HG03469 (cell line): ENCODE data around the gene PPM1H.
"Not testable (repeated sequence)": the region's sequence is repeated elsewhere in the genome, so short reads cannot be mapped to it uniquely, and the experiment has no call there.

Experiments used
- ATAC-seq: cut with Tn5 transposase; IDR thresholded peaks from one replicate; pipeline ENCODE4 v1.9.1; 2021; ENCODE audit warnings: mild to moderate bottlenecking, moderate library complexity, moderate number of reproducible peaks; ENCODE audit not compliant: unreplicated experiment

The PPM1H gene, protein sequence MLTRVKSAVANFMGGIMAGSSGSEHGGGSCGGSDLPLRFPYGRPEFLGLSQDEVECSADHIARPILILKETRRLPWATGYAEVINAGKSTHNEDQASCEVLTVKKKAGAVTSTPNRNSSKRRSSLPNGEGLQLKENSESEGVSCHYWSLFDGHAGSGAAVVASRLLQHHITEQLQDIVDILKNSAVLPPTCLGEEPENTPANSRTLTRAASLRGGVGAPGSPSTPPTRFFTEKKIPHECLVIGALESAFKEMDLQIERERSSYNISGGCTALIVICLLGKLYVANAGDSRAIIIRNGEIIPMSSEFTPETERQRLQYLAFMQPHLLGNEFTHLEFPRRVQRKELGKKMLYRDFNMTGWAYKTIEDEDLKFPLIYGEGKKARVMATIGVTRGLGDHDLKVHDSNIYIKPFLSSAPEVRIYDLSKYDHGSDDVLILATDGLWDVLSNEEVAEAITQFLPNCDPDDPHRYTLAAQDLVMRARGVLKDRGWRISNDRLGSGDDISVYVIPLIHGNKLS

DNA sequence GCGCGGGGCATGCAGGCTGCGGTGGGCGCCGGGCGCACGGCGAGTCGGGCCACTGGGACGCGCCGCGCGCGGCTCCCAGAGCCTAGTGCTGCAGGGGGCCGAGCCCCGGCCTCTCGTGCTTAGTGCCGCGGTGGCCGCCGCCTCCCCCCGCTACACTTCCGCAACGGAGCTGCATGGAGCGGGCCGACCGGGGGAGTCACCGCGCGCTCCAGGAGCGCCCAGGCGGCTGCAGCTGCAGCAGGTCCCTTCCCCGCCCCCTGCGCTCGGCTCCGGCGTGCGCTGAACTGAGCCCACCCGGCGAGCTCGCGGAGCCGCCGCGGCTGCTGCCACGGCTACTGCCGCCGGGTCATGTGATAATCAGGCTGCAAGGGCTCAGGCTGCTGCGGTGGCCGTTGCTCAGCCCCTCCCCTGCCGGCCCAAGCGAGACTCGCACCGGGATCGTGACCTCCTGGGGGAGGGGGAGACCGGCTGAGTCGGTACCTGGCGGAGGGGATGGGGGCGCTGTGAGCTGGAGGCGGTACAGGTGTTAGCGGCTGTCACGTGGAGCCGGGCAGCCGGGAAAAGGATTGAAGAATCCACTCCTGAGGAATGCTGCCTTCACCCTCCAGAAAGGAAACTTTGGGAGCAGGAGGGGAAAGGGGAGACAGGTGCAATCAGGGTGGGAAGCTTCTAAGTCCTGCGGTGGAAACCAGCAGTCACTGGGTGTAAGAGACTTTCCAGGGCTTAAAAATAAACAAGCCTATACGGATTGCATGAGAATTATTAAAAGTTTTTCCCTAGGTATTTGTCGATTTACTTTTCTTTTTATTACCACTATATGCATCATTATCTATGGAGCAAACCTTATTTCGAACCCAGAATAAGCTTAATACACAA, at the start of gene PPM1H:
TSS of gene PPM1H (minus strand) at position 352 of the 876 bp plus-strand sequence. CDS start 414 bp downstream, outside the sequence.
- peak; percentile 76 for ATAC-seq

GRCh38 chr12:62983594-62983993, 48.6 kb upstream of the PPM1H start:
- ATAC-seq, result no peak

DNA sequence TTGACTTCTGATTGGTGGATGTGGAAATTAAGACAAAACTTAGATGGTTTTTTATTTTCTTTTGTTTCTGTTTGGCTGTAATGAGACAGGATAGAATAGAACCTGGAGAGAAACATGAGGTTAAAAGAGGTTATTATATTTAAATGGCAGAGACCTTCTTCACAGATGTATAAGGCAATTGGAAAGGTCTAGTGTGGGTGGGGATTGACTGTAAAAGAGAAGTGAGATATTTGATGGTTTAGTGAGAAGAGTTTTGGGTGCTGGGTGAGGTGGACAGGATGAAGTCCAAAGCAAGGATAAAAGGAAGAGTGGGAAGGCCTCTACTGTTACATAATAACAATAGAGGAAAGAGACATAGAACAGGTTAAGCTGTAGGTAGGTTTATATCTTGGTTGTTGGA, 43.8 kb upstream of the PPM1H start:
- ATAC-seq, result no peak

- no peak for ATAC-seq
Observed at GRCh38 chr12:62977883-62978282, 42.9 kb upstream of the PPM1H start.

GRCh38 chr12:62977418-62977817, 42.5 kb upstream of the PPM1H start:
- ATAC-seq, result no peak

DNA sequence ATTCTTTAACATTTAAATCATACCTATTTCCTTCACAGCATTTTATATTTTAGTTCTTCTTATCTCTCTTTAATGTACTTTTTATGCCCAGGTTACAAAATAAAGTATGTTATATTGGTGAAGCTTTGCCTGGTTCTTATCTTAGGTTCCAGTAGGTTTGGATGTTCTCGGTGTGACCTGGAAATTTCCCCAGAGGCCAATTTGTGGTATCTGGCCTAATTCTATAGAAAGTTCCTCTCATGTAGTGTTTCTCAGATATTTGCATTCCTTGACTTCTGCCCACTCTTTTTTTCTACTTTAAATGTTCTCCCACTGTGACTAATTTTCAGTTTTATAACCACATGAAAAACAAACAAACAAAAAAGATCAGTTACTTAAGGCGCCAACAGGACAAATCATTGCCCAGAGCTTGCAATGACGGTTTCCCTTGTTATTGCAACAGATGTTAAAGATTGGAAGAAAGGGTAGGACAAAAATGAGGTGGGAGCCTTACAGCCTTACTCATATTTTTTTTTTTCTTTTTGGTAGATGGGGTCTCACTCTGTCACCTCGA, 41.2 kb upstream of the PPM1H start:
- no peak for ATAC-seq

- no peak for ATAC-seq
Observed at GRCh38 chr12:62971769-62972525, 37.0 kb upstream of the PPM1H start.

- no peak for ATAC-seq
Observed at GRCh38 chr12:62969695-62970094, 34.7 kb upstream of the PPM1H start.

DNA sequence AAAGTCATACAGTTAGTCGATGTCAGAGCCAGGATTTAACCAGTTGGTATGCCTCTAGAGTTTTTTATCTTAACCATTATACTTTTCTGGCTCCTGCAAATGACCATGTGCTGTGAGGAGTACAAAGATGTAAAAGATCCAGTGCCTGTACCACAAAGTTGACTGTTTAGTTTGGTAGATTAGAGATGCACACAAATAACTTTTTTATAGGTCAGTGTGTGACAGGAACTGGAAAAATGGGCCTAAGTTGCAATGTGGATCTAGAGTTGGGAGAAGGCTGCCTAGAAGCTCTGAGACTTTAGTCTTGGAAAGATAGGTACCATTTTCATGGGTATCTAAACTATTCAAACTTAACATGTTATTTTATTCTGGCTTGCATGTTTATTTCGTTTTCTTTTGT, 32.8 kb upstream of the PPM1H start:
- no peak for ATAC-seq

DNA sequence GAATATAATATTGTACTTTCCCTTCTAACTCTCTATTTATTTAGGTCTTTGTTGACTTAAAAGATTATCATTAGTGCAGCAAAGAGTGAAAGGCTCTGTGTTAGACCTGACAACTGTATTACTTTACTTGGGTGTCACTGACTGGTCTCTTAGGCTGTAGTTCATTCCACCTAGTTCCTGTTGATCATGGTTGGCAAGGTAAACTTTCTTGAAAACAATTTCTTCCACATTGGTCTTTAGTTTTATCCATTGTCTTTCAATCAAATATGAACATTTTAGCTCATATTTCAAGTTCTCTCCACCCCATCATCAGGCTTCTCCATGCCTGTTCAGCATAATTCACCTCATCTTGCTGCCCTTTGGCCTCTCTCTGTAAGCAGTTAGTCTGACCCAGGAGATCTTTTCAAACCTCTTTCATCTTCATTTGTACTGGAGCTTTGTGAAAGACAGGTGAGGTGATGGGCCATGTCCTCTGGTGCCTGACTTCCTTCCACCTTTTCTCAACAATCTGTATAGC, 32.1 kb upstream of the PPM1H start:
- ATAC-seq, result no peak

GRCh38 chr12:62966446-62966989, 31.6 kb upstream of the PPM1H start:
- not testable (repeated sequence) for ATAC-seq

GRCh38 chr12:62965700-62966099, 30.8 kb upstream of the PPM1H start:
- not testable (repeated sequence) for ATAC-seq

- ATAC-seq, result not testable (repeated sequence)
Observed at GRCh38 chr12:62965242-62965641, 30.3 kb upstream of the PPM1H start.

DNA sequence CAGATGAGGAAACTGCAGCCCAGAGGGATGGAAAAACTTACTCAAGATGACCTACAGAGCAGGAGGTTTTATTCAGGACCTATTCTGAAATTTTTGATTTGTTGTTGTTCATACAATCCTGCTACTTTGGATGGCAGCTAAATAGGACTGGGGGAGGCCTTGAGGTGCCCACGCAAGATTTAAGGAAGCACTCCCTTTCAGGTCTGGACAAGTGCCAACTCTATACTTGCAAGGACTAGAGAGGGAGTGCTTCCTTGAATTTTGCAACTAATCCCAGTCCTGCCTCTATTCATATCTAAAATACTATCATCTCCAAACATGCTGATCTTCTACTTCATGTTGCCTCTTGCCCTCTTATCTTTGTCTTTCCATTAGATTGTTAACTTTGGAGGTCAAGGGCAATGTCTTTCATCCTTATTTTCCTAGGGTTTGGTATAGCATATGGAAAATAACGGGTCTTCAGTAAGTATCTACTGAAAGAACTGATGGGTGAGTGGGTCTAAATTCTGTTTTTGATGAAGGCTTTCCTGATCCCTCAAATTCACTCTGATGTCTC, 28.6 kb upstream of the PPM1H start:
- no peak for ATAC-seq

GRCh38 chr12:62960324-62960723, 25.4 kb upstream of the PPM1H start:
- ATAC-seq, result no peak

DNA sequence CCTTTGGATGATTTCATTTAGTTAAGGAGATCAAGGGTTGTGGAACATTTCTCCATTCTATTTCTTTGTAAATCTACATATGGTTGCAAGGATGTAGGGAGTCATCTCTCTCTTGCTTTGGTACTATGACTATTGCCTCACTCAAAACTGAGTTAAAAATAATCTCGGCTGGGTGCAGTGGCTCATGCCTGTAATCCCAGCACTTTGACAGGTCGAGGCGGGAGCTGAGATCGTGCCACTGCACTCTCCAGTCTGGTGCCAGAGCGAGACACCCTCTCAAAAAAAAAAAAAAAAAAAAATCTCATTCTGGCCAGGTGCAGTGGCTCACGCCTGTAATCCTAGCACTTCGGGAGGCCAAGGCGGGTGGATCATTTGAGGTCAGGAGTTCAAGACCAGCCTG, 24.8 kb upstream of the PPM1H start:
- ATAC-seq, result no peak

GRCh38 chr12:62957233-62957953, 22.4 kb upstream of the PPM1H start:
- no peak for ATAC-seq

DNA sequence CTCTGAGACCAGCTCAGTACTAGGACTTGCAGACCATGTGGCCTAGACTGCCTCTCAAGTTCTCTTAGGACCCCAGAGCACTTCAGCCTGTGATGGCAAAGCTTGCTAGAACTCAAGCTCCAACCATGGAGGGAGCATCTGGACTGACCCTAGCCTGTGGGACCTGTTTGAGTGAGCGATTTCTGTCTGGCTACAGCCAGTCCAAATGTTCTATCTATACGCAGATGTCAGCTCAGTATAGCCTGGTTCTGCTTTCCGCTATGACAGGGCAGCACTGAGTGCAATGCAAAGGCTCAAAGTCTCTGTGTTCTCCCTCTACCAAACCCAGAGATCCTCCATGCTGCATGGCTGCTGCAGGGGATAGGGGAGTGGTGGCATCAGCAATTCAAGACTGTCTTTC, 20.7 kb upstream of the PPM1H start:
- no peak for ATAC-seq

DNA sequence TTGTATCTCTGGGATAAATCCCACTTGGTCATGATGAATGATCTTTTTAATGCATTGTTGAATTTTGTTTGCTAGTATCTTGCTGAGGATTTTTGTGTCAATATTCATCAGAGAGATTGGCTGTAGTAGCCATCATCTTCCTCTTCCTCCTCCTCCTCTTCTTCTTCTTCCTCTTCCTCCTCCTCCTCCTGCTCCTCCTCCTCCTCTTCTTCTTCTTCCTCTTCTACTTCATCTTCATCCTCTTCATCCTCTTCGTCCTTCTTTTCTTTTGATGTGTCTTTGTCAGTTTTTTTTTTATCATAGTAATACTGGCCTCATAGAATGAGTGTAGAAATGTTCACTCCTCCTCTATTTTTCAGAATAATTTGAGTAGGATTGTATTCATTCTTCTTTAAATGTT, 15.4 kb upstream of the PPM1H start:
- no peak for ATAC-seq
